HL-60 (cell line): ENCODE measurements around the gene DNM3.

Experiments used
- CTCF ChIP-seq: IDR thresholded peaks from one replicate; pipeline ENCODE4 v1.5.1; 2011; ENCODE audit warnings: low read length, control low read depth, inconsistent platforms; ENCODE audit not compliant: insufficient read depth
- POLR2AphosphoS5 ChIP-seq: IDR thresholded peaks from 2 replicates; pipeline ENCODE4 v1.6.1; 2012; ENCODE audit warnings: low read depth
- TF ChIP-seq, protein P1 (sequence below): IDR thresholded peaks from 2 replicates; pipeline ENCODE4 v1.6.1; 2012; ENCODE audit warnings: low read depth; ENCODE audit not compliant: insufficient replicate concordance

DNA sequence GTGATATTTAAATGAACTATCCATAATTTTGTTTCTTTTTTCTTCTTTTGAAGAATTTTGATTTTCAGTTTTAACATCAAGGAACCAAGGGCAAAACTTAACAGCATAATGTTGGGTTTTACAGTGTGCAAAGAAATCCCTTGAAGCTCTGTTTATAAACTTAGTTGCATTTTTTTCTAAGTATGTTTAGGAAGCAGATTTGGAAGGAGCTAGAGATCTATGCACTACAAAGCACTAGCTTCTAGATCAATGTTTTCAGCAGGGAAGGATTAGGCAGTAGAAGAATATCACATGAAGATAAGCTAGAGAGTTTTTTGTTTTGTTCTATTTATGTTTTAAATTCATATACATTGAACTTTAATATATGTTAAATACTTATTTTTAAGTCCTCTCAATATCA is 328.5 kb downstream of the DNM3 start:
- TF ChIP-seq POLR2AphosphoS5: no peak
- TF ChIP-seq CTCF: no peak
- TF ChIP-seq, protein P1, sequence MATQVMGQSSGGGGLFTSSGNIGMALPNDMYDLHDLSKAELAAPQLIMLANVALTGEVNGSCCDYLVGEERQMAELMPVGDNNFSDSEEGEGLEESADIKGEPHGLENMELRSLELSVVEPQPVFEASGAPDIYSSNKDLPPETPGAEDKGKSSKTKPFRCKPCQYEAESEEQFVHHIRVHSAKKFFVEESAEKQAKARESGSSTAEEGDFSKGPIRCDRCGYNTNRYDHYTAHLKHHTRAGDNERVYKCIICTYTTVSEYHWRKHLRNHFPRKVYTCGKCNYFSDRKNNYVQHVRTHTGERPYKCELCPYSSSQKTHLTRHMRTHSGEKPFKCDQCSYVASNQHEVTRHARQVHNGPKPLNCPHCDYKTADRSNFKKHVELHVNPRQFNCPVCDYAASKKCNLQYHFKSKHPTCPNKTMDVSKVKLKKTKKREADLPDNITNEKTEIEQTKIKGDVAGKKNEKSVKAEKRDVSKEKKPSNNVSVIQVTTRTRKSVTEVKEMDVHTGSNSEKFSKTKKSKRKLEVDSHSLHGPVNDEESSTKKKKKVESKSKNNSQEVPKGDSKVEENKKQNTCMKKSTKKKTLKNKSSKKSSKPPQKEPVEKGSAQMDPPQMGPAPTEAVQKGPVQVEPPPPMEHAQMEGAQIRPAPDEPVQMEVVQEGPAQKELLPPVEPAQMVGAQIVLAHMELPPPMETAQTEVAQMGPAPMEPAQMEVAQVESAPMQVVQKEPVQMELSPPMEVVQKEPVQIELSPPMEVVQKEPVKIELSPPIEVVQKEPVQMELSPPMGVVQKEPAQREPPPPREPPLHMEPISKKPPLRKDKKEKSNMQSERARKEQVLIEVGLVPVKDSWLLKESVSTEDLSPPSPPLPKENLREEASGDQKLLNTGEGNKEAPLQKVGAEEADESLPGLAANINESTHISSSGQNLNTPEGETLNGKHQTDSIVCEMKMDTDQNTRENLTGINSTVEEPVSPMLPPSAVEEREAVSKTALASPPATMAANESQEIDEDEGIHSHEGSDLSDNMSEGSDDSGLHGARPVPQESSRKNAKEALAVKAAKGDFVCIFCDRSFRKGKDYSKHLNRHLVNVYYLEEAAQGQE: no peak
